ENCODE measurements around the gene SPINT3. TPM values are rescaled to one million over a fixed set of nuclear protein-coding genes. Genes with fewer than 3 reads are reported as not detected.

Gene SPINT3
- total RNA-seq, 1 donor: not detected

DNA sequence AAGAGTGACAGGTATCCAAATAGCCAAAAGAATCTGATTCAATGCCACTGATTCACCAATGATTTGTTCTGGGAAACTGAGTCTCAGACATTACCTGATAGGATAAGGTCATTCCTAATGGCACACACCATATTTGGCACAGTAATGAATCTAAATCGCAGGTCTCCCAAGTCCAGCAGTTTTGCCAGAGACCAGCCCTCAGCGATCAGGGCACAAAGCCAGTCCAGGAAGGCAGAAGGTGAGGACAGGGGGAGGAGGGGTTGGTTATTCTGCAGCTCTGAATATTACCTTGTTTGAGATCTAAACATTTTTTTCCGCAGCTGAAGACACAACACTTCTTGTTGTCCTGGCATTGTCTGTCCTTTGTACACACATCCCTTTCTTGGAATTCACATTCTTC, 29.9 kb upstream of the SPINT3 start:
- TF ChIP-seq, protein P1, sequence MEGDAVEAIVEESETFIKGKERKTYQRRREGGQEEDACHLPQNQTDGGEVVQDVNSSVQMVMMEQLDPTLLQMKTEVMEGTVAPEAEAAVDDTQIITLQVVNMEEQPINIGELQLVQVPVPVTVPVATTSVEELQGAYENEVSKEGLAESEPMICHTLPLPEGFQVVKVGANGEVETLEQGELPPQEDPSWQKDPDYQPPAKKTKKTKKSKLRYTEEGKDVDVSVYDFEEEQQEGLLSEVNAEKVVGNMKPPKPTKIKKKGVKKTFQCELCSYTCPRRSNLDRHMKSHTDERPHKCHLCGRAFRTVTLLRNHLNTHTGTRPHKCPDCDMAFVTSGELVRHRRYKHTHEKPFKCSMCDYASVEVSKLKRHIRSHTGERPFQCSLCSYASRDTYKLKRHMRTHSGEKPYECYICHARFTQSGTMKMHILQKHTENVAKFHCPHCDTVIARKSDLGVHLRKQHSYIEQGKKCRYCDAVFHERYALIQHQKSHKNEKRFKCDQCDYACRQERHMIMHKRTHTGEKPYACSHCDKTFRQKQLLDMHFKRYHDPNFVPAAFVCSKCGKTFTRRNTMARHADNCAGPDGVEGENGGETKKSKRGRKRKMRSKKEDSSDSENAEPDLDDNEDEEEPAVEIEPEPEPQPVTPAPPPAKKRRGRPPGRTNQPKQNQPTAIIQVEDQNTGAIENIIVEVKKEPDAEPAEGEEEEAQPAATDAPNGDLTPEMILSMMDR (IDR thresholded peaks at IDR 0.05; ENCODE audit: extremely low read depth, low read depth, low read length): no peak
- no peak overlapping the region for H2AFZ ChIP-seq (ENCODE audit: low read length)
- H4K20me1 ChIP-seq (ENCODE audit: insufficient read depth, low read length): no peaks in the 10 kb centered on the region
- peaks cover 19% of the 10 kb centered on the region for H3K27me3 ChIP-seq (ENCODE audit: insufficient read depth, low read length)
- no peaks in the 10 kb centered on the region for H3K79me2 ChIP-seq (ENCODE audit: insufficient read depth, low read length)
- no peak overlapping the region for H3K27ac ChIP-seq (ENCODE audit: low read depth, low read length)
- no peak overlapping the region for H3K4me3 ChIP-seq (ENCODE audit: insufficient read depth, low read length)
- DNase-seq (ENCODE audit: insufficient read length, low spot score, missing footprints): no peak
- no peak overlapping the region for H3K4me2 ChIP-seq (ENCODE audit: insufficient read depth, low read length)
- no peaks in the 10 kb centered on the region for H3K9me3 ChIP-seq (ENCODE audit: low read depth, low read length)
- no peaks in the 10 kb centered on the region for H3K36me3 ChIP-seq (ENCODE audit: insufficient read depth, low read length)
- no peaks in the 10 kb centered on the region for H3K4me1 ChIP-seq (ENCODE audit: insufficient read depth, low read length)

DNA sequence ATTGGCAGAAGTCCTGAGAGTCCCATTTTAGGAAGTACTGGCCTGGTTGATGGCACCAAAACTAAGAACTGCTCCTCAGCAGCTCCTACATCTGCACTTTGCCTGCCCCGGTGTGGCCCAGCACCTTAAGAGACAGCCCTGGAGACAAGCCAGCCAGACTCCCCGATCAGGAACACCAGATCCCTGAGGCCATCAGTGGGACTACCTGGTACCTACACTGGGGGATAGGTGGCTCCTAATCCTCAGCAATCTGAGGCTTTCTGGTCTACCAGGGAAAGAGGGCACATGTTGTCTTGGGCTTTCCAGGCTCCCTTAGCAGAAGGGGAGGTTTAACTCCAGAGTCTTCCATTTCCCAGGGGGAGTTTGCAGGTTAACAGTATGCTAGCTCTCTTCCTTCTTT, 24.0 kb upstream of the SPINT3 start, which contains the start of gene WFDC6:
WFDC6 (minus strand) TSS at position 101 of the 400 bp plus-strand sequence; CDS start at position 26, 75 bp downstream.
- Histone ChIP-seq H3K4me1 (ENCODE audit: insufficient read depth, low read length) (no peaks in the 10 kb centered on the region), H3K27ac (ENCODE audit: low read depth, low read length) (no peak within 1 kb of the TSS), H3K4me3 (ENCODE audit: insufficient read depth, low read length) (no peak within 1 kb of the TSS), H3K79me2 (ENCODE audit: insufficient read depth, low read length) (no peaks in the 10 kb centered on the region), H4K20me1 (ENCODE audit: insufficient read depth, low read length) (no peaks in the 10 kb centered on the region), H3K4me2 (ENCODE audit: insufficient read depth, low read length) (no peak within 1 kb of the TSS), H3K36me3 (ENCODE audit: insufficient read depth, low read length) (no peaks in the 10 kb centered on the region), H2AFZ (ENCODE audit: low read length) (no peak within 1 kb of the TSS), H3K27me3 (ENCODE audit: insufficient read depth, low read length) (peaks cover 32% of the 10 kb centered on the region), H3K9me3 (ENCODE audit: low read depth, low read length) (no peaks in the 10 kb centered on the region)
- TF ChIP-seq, protein P1 (IDR thresholded peaks at IDR 0.05; ENCODE audit: extremely low read depth, low read depth, low read length): no peak
- no peak for DNase-seq (ENCODE audit: insufficient read length, low spot score, missing footprints)

DNA sequence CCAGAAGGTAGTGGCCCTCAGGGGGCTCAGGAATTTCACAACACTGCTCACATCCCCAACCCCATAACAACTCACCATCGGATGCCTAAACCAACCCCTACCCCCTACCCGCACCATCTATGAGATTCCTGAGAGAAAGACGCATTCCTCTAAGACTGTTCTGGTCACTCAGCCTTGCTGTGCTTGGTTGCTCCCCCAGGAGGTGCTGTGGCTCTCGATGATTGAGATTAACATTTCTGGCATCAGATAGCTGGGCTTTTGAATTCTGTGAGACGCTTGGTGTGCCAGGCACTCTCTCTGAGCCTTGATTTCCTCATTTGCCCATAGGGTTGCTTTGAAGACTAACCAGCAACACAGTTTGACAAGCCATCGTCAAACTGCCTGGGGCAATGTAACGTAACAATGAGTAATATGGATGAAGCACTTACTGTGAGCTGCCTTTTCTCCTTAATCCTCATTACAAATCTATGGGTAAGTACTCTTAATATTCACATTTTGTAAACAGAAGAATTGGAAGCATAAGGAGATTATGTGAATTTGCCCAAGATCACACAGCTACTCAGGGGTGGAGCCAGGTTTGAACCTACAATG, 22.9 kb upstream of the SPINT3 start:
- H3K27ac ChIP-seq (ENCODE audit: low read depth, low read length): no peak overlapping the region
- peaks cover 27% of the 10 kb centered on the region for H3K27me3 ChIP-seq (ENCODE audit: insufficient read depth, low read length)
- H3K4me3 ChIP-seq (ENCODE audit: insufficient read depth, low read length): no peak overlapping the region
- no peaks in the 10 kb centered on the region for H3K9me3 ChIP-seq (ENCODE audit: low read depth, low read length)
- no peak overlapping the region for H3K4me2 ChIP-seq (ENCODE audit: insufficient read depth, low read length)
- H2AFZ ChIP-seq (ENCODE audit: low read length): no peak overlapping the region
- TF ChIP-seq, protein P1 (IDR thresholded peaks at IDR 0.05; ENCODE audit: extremely low read depth, low read depth, low read length): no peak
- no peaks in the 10 kb centered on the region for H3K36me3 ChIP-seq (ENCODE audit: insufficient read depth, low read length)
- no peak for DNase-seq (ENCODE audit: insufficient read length, low spot score, missing footprints)
- H3K79me2 ChIP-seq (ENCODE audit: insufficient read depth, low read length): no peaks in the 10 kb centered on the region
- H3K4me1 ChIP-seq (ENCODE audit: insufficient read depth, low read length): no peaks in the 10 kb centered on the region
- H4K20me1 ChIP-seq (ENCODE audit: insufficient read depth, low read length): no peaks in the 10 kb centered on the region

DNA sequence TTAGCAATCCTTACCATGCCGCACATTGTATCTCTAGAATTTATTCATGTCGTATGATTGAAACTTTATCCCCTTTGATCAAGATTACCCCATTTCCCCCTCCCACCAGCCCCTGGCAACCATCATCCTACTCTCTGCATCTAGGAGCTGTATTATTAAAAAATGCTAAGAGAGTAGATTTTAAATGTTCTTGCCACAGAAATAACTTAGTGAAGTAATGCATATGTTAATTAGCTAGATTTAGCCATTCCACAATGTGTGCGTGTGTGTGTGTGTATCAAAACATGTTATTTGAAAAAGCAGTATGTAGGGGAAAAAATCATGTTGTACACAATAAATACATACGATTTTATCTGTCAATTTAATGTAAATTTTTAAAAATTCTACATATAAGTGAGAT, 11.9 kb upstream of the SPINT3 start:
- Histone ChIP-seq H3K4me2 (ENCODE audit: insufficient read depth, low read length) (no peak overlapping the region), H3K4me1 (ENCODE audit: insufficient read depth, low read length) (no peaks in the 10 kb centered on the region), H3K27ac (ENCODE audit: low read depth, low read length) (no peak overlapping the region), H3K79me2 (ENCODE audit: insufficient read depth, low read length) (no peaks in the 10 kb centered on the region), H2AFZ (ENCODE audit: low read length) (no peak overlapping the region), H3K9me3 (ENCODE audit: low read depth, low read length) (no peaks in the 10 kb centered on the region), H3K36me3 (ENCODE audit: insufficient read depth, low read length) (no peaks in the 10 kb centered on the region), H3K27me3 (ENCODE audit: insufficient read depth, low read length) (peaks cover 10% of the 10 kb centered on the region), H3K4me3 (ENCODE audit: insufficient read depth, low read length) (no peak overlapping the region), H4K20me1 (ENCODE audit: insufficient read depth, low read length) (no peaks in the 10 kb centered on the region)
- DNase-seq (ENCODE audit: insufficient read length, low spot score, missing footprints): no peak
- TF ChIP-seq, protein P1 (IDR thresholded peaks at IDR 0.05; ENCODE audit: extremely low read depth, low read depth, low read length): no peak
